CD14-positive monocyte (primary cell): ENCODE measurements around the gene RRP8. TPM values are rescaled to one million over a fixed set of nuclear protein-coding genes. Genes with fewer than 3 reads are reported as not detected.

Source experiments
- DNase-seq, 3 donors: peaks; one replicate each; pipeline ENCODE4 v3.0.0-alpha.2; 2011 to 2022
- H2AFZ ChIP-seq: 2 replicates; pipeline ENCODE4 v1.6.0; 2012; ENCODE audit warnings: mild to moderate bottlenecking, low read depth, low read length, inconsistent platforms; ENCODE audit not compliant: insufficient read depth, poor library complexity, severe bottlenecking
- H3K27ac ChIP-seq, 2 donors: 1 replicate in 1 of 2; 2 replicates in 1 of 2; pipeline ENCODE4 v1.5.1; 2012 to 2013; ENCODE audit warnings: low read length in 2 of 2, control low read depth in 1 of 2, inconsistent platforms in 1 of 2, low read depth in 1 of 2, mild to moderate bottlenecking in 1 of 2
- H3K27me3 ChIP-seq, 2 donors: one replicate each; pipeline versions ENCODE4 v1.6.0 to v1.6.1; 2011 to 2013; ENCODE audit warnings: low read length in 2 of 2; ENCODE audit not compliant: control insufficient read depth in 2 of 2, insufficient read depth in 2 of 2
- H3K36me3 ChIP-seq, 2 donors: replicated peaks in 1 of 2; 1 replicate in 1 of 2; 2 replicates in 1 of 2; pipeline versions ENCODE4 v1.5.1 to v1.6.1; 2012 to 2013; ENCODE audit warnings: low read length in 2 of 2, control low read depth in 1 of 2, inconsistent platforms in 1 of 2, mild to moderate bottlenecking in 1 of 2; ENCODE audit not compliant: insufficient read depth in 2 of 2, control insufficient read depth in 1 of 2
- H3K4me1 ChIP-seq, 2 donors: 1 replicate in 1 of 2; 2 replicates in 1 of 2; pipeline versions ENCODE4 v1.5.1 to v1.6.1; 2012 to 2013; ENCODE audit warnings: low read length in 2 of 2, control low read depth in 1 of 2, inconsistent platforms in 1 of 2, mild to moderate bottlenecking in 1 of 2, moderate library complexity in 1 of 2; ENCODE audit not compliant: insufficient read depth in 2 of 2, control insufficient read depth in 1 of 2
- H3K4me2 ChIP-seq: replicated peaks from 2 replicates; pipeline ENCODE3; 2012; ENCODE audit warnings: low read length, moderate library complexity, mild to moderate bottlenecking; ENCODE audit not compliant: poor library complexity, severe bottlenecking; ENCODE audit errors: extremely low read depth
- H3K4me3 ChIP-seq, 3 experiments: fragments of 200-600 bp in 1 of 3; sonication (generic) in 1 of 3; replicated peaks in 1 of 3; 1 replicate in 2 of 3; 2 replicates in 1 of 3; pipeline ENCODE4 v1.5.1; 2011 to 2013; ENCODE audit warnings: low read length in 3 of 3, mild to moderate bottlenecking in 3 of 3, control low read depth in 2 of 3, low read depth in 2 of 3, inconsistent platforms in 1 of 3, moderate library complexity in 1 of 3
- H3K79me2 ChIP-seq: 2 replicates; pipeline ENCODE4 v1.6.0; 2012; ENCODE audit warnings: mild to moderate bottlenecking, control low read depth, inconsistent platforms, low read length, moderate library complexity; ENCODE audit not compliant: insufficient read depth
- H3K9ac ChIP-seq: 2 replicates; pipeline ENCODE4 v1.6.0; 2017; ENCODE audit warnings: low read length, mild to moderate bottlenecking; ENCODE audit not compliant: insufficient read depth, poor library complexity, severe bottlenecking
- H3K9me3 ChIP-seq, 2 donors: replicated peaks in 1 of 2; 1 replicate in 1 of 2; 2 replicates in 1 of 2; pipeline versions ENCODE4 v1.5.1 to v1.6.1; 2012 to 2013; ENCODE audit warnings: low read length in 2 of 2, control low read depth in 1 of 2; ENCODE audit not compliant: control insufficient read depth in 1 of 2, insufficient read depth in 1 of 2
- H4K20me1 ChIP-seq: 2 replicates; pipeline ENCODE4 v1.6.0; 2012; ENCODE audit warnings: mild to moderate bottlenecking, low read length, control low read depth, moderate library complexity; ENCODE audit not compliant: insufficient read depth
- H3K27ac Mint-ChIP-seq, 7 donors: one replicate each; pipeline ENCODE4 v1.8.0; 2020; ENCODE audit warnings: mild to moderate bottlenecking in 7 of 7, mixed read lengths in 7 of 7, moderate library complexity in 6 of 7, inconsistent platforms in 2 of 7
- H3K27me3 Mint-ChIP-seq, 3 donors: one replicate each; pipeline ENCODE4 v1.8.0; 2021 to 2022; ENCODE audit warnings: low read depth in 3 of 3, mild to moderate bottlenecking in 3 of 3, mixed read lengths in 3 of 3, moderate library complexity in 3 of 3, inconsistent platforms in 1 of 3
- H3K36me3 Mint-ChIP-seq, 2 donors: one replicate each; pipeline ENCODE4 v1.8.0; 2020; ENCODE audit warnings: mixed read lengths in 2 of 2, inconsistent platforms in 1 of 2, mild to moderate bottlenecking in 1 of 2
- H3K4me1 Mint-ChIP-seq: one replicate; pipeline ENCODE4 v1.8.0; 2020; ENCODE audit warnings: mild to moderate bottlenecking, mixed read lengths
- H3K4me3 Mint-ChIP-seq, 2 donors: one replicate each; pipeline ENCODE4 v1.8.0; 2020; ENCODE audit warnings: mild to moderate bottlenecking in 2 of 2, mixed read lengths in 2 of 2, moderate library complexity in 1 of 2
- H3K9me3 Mint-ChIP-seq, 7 donors: one replicate each; pipeline ENCODE4 v1.8.0; 2020 to 2022; ENCODE audit warnings: mixed read lengths in 7 of 7, mild to moderate bottlenecking in 6 of 7, moderate library complexity in 6 of 7, inconsistent platforms in 2 of 7
- CTCF ChIP-seq: fragments of 200-600 bp; IDR thresholded peaks from one replicate; pipeline ENCODE4 v1.8.0; 2022; ENCODE audit warnings: antibody characterized with exemption, mild to moderate bottlenecking
- WGBS: methylation state at CpG from one replicate; pipeline ENCODE4 v1.1.5; 2013; ENCODE audit warnings: missing lambda C conversion rate; ENCODE audit not compliant: insufficient coverage; 5-methylcytosine and 5-hydroxymethylcytosine counted together
- intact Hi-C, 2 donors: fragments of 100-400 bp; cut with micrococcal nuclease; formaldehyde crosslinking; loops; one replicate each; pipeline versions ENCODE4 v1.15.0 to v1.15.1; 2023
- polyA plus RNA-seq, 3 donors: library from polyadenylated mRNA; depleted of rRNA in 1 of 3; unstranded in 2 of 3; stranded (reverse) in 1 of 3; fragments of 300-500 nt in 2 of 3; fragments of >200 nt in 1 of 3; fragmentation: Illumina TruSeq in 2 of 3; gene quantifications; 1 replicate in 2 of 3; 2 replicates in 1 of 3; pipeline ENCODE4 v1.2.3, GENCODE V29; 2012 to 2021

RRP8 gene
- polyA plus RNA-seq, 3 donors = 7.2 to 14.1 (median 11.9) TPM

GRCh38 chr11:6635082-6635932, 31.9 kb upstream of the RRP8 start:
- Histone ChIP-seq H3K9ac (peak overlapping the region; percentile 47), H4K20me1 (no peaks in the 10 kb centered on the region), H3K27ac (peak overlapping the region; percentile 80 to 93), H3K4me2 (peak overlapping the region; percentile 51), H3K9me3 (no peaks in the 10 kb centered on the region), H3K36me3 (no peaks in the 10 kb centered on the region), H3K4me3 (peak overlapping the region in 1 of 3 experiments; percentile 35), H3K79me2 (no peaks in the 10 kb centered on the region), H3K27me3 (no peaks in the 10 kb centered on the region), H3K4me1 (peaks cover 37 to 40% of the 10 kb centered on the region in 2 donors), H2AFZ (peak overlapping the region; percentile 80)
- H3K27me3 Mint-ChIP-seq = peaks cover 0 to 2% (median 0%) of the 10 kb centered on the region in 3 donors
- 5% methylated on average over 4 of the region's 10 CpGs for WGBS
- H3K4me3 Mint-ChIP-seq = peak overlapping the region in 1 of 2 donors; percentile 17
- peak overlapping the region in 1 of 7 donors; percentile 22 for H3K27ac Mint-ChIP-seq
- no peak for TF ChIP-seq CTCF
- H3K36me3 Mint-ChIP-seq = no peaks in the 10 kb centered on the region
- DNase-seq = peak; percentile 67 to 84 (median 83)
- peaks cover 0 to 3% (median 0%) of the 10 kb centered on the region in 7 donors for H3K9me3 Mint-ChIP-seq
- intact Hi-C loops = loop anchor here in 1 of 2 donors (5.0 kb wide), 1 partner anchor 33 kb away; the partner anchor contains the start of genes ILK and RRP8
- no peaks in the 10 kb centered on the region for H3K4me1 Mint-ChIP-seq

DNA sequence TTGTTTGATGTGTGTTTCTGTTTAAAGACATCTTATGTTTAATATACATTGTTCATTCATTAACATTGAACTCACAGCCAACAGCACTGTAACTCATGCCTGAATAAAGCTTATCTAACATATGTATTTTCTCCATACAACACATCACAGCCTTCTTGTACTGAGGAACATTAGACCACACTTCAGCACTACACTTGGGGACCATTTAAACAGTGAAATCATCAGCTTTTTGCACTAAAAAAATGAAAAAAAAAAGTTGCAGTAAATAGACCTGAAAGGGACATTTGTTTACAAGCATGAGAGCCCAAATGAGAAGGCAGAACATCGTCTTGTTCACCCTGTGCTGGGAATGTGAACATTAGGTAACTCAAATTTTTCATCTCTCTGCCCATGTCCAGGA, 31.1 kb upstream of the RRP8 start:
- no CpG with 5 or more reads among the region's 1 CpG for WGBS
- no peak overlapping the region for H3K9ac ChIP-seq
- Mint-ChIP-seq H3K9me3 (peaks cover 0 to 4% (median 0%) of the 10 kb centered on the region in 7 donors), H3K27ac (peak overlapping the region in 3 of 7 donors; percentile 22 to 61 (median 45)), H3K27me3 (peaks cover 0 to 2% (median 0%) of the 10 kb centered on the region in 3 donors), H3K4me1 (no peaks in the 10 kb centered on the region), H3K4me3 (no peak overlapping the region), H3K36me3 (no peaks in the 10 kb centered on the region)
- no peak overlapping the region for H2AFZ ChIP-seq
- no peak overlapping the region for H3K4me3 ChIP-seq
- TF ChIP-seq CTCF = no peak
- H3K79me2 ChIP-seq = no peaks in the 10 kb centered on the region
- intact Hi-C loops = no loop called here
- H3K9me3 ChIP-seq = no peaks in the 10 kb centered on the region
- H3K36me3 ChIP-seq = no peaks in the 10 kb centered on the region
- DNase-seq = no peak
- peaks cover 37 to 40% of the 10 kb centered on the region in 2 donors for H3K4me1 ChIP-seq
- no peaks in the 10 kb centered on the region for H3K27me3 ChIP-seq
- no peak overlapping the region for H3K4me2 ChIP-seq
- H3K27ac ChIP-seq = peak overlapping the region in 1 of 2 donors; percentile 93
- H4K20me1 ChIP-seq = no peaks in the 10 kb centered on the region
